HCT116 (cell line): ENCODE data around the gene TMEM212. TPM values are rescaled to one million over a fixed set of nuclear protein-coding genes. Genes with fewer than 3 reads are reported as not detected.

ENCODE experiments used
- ATAC-seq: fragments of 200-7000 bp; cut with Tn5 transposase; 2 replicates; pipeline ENCODE4 v1.9.1; 2020; ENCODE audit warnings: mild to moderate bottlenecking, moderate library complexity
- BruUV-seq: library from RNA; stranded (reverse); fragments of 400-500 nt; replicated peaks from 2 replicates; lab custom pipeline; 2021; lab: Mats Ljungman, UMichigan
- CTCF ChIA-PET: fragments of 300-600 bp; sonication (Branson Sonifier 250); formaldehyde crosslinking; loops from one replicate; lab custom pipeline; 2021; ENCODE audit warnings: antibody characterized with exemption; lab: Charles Lee
- POLR2A ChIA-PET: fragments of 300-600, 350-600 bp; sonication (Branson Sonifier 250); formaldehyde crosslinking; loops from one replicate; lab custom pipeline; 2021; ENCODE audit warnings: antibody characterized with exemption; lab: Charles Lee
- RAD21 ChIA-PET, 2 experiments: fragments of 300-600 bp; sonication (Branson Sonifier 250); formaldehyde crosslinking; loops; one replicate each; lab custom pipeline; 2023; ENCODE audit warnings: low total read pairs in 2 of 2; ENCODE audit not compliant: uncharacterized antibody in 2 of 2, unreplicated experiment in 2 of 2, low non-redundant PET in 1 of 2; lab: Charles Lee
- DNase-seq: peaks from one replicate; pipeline ENCODE4 v3.0.0-alpha.2; 2010; ENCODE audit warnings: low read depth, low spot score
- H2AFZ ChIP-seq: fragments of 200-600 bp; shearing (Covaris generic), sonication (generic); 2 replicates; pipeline ENCODE4 v1.6.1; 2017; ENCODE audit warnings: low read depth, mixed run types, mixed read lengths, antibody characterized with exemption, low read length; ENCODE audit not compliant: poor library complexity, severe bottlenecking
- H3K27ac ChIP-seq: 2 replicates; pipeline ENCODE4 v1.5.1; 2012; ENCODE audit warnings: low read depth, low read length
- H3K27me3 ChIP-seq: fragments of 200-600 bp; sonication (generic); 2 replicates; pipeline ENCODE4 v1.6.1; 2016; ENCODE audit warnings: mixed run types, low read length, mixed read lengths; ENCODE audit not compliant: insufficient read depth
- H3K36me3 ChIP-seq, 2 experiments: fragments of 200-500 bp in 1 of 2; fragments of 200-600 bp in 1 of 2; sonication (Bioruptor generic) in 1 of 2; sonication (generic) in 1 of 2; 2 replicates each; pipeline versions ENCODE4 v1.5.1 to v1.6.1; 2014 to 2016; ENCODE audit warnings: low read length in 2 of 2, inconsistent platforms in 1 of 2, mixed read lengths in 1 of 2, mixed run types in 1 of 2; ENCODE audit not compliant: insufficient read depth in 2 of 2, control insufficient read depth in 1 of 2
- H3K4me1 ChIP-seq, 2 experiments: fragments of 200-600 bp in 1 of 2; sonication (generic) in 1 of 2; 2 replicates each; pipeline versions ENCODE4 v1.5.1 to v1.6.1; 2012 to 2017; ENCODE audit warnings: low read length in 2 of 2, inconsistent platforms in 1 of 2, mild to moderate bottlenecking in 1 of 2, mixed read lengths in 1 of 2, mixed run types in 1 of 2, moderate library complexity in 1 of 2; ENCODE audit not compliant: insufficient read depth in 2 of 2, control insufficient read depth in 1 of 2
- H3K4me2 ChIP-seq: fragments of 200-600 bp; sonication (generic); 2 replicates; pipeline ENCODE4 v1.6.1; 2017; ENCODE audit warnings: mixed run types, low read length, mixed read lengths
- H3K4me3 ChIP-seq, 2 experiments: fragments of 200-600 bp in 1 of 2; sonication (generic) in 1 of 2; replicated peaks in 1 of 2; 2 replicates each; pipeline ENCODE4 v1.5.1; 2011 to 2016; ENCODE audit warnings: low read length in 2 of 2, control low read depth in 1 of 2, low read depth in 1 of 2, mild to moderate bottlenecking in 1 of 2, mixed read lengths in 1 of 2, mixed run types in 1 of 2
- H3K79me2 ChIP-seq: fragments of 200-600 bp; sonication (generic); 2 replicates; pipeline ENCODE4 v1.6.1; 2017; ENCODE audit warnings: mild to moderate bottlenecking, mixed run types, low read length, moderate library complexity, mixed read lengths; ENCODE audit not compliant: insufficient read depth
- H3K9ac ChIP-seq: fragments of 200-600 bp; sonication (generic); 2 replicates; pipeline ENCODE4 v1.6.1; 2016; ENCODE audit warnings: low read length, mixed read lengths
- H3K9me2 ChIP-seq: fragments of 200-600 bp; sonication (generic), shearing (Covaris generic); 2 replicates; pipeline ENCODE4 v1.6.1; 2017; ENCODE audit warnings: mixed run types, mild to moderate bottlenecking, moderate library complexity; ENCODE audit not compliant: insufficient read depth
- H3K9me3 ChIP-seq, 2 experiments: fragments of 200-500 bp in 1 of 2; fragments of 200-600 bp in 1 of 2; sonication (Bioruptor generic) in 1 of 2; sonication (generic) in 1 of 2; 2 replicates each; pipeline ENCODE4 v1.6.1; 2014 to 2017; ENCODE audit warnings: low read length in 2 of 2, mixed read lengths in 2 of 2, inconsistent platforms in 1 of 2, low read depth in 1 of 2, mild to moderate bottlenecking in 1 of 2, mixed run types in 1 of 2, moderate library complexity in 1 of 2; ENCODE audit not compliant: control insufficient read depth in 1 of 2, insufficient read depth in 1 of 2
- H4K20me1 ChIP-seq: fragments of 200-600 bp; sonication (generic), shearing (Covaris generic); 2 replicates; pipeline ENCODE4 v1.6.1; 2017; ENCODE audit warnings: mixed run types, mild to moderate bottlenecking, moderate library complexity; ENCODE audit not compliant: insufficient read depth
- ATF3 ChIP-seq: IDR thresholded peaks from 2 replicates; pipeline ENCODE4 v1.6.1; 2012
- CEBPB ChIP-seq: IDR thresholded peaks from 2 replicates; pipeline ENCODE4 v1.6.1; 2012; ENCODE audit warnings: low read depth
- CTCF ChIP-seq, 3 experiments: fragments of 200-600 bp in 1 of 3; sonication (generic) in 1 of 3; IDR thresholded peaks in 2 of 3; conservative IDR thresholded peaks in 1 of 3; 2 replicates each; pipeline ENCODE4 v1.5.1; 2012 to 2017; ENCODE audit warnings: low read depth in 2 of 3, low read length in 2 of 3, antibody characterized with exemption in 1 of 3, borderline replicate concordance in 1 of 3, control low read depth in 1 of 3, mild to moderate bottlenecking in 1 of 3, mixed read lengths in 1 of 3, mixed run types in 1 of 3, moderate library complexity in 1 of 3; ENCODE audit not compliant: insufficient read depth in 1 of 3
- EGR1 ChIP-seq: IDR thresholded peaks from 2 replicates; pipeline ENCODE4 v1.6.1; 2012; ENCODE audit warnings: low read depth
- EZH2 ChIP-seq: fragments of 200-600 bp; sonication (generic); IDR thresholded peaks from 2 replicates; pipeline ENCODE4 v1.6.1; 2017; ENCODE audit warnings: antibody characterized with exemption, mixed run types
- EZH2phosphoT487 ChIP-seq: fragments of 200-600 bp; IDR thresholded peaks from 2 replicates; pipeline ENCODE4 v1.6.1; 2018; ENCODE audit warnings: antibody characterized with exemption, borderline replicate concordance
- MAX ChIP-seq: IDR thresholded peaks from 2 replicates; pipeline ENCODE4 v1.6.1; 2012
- POLR2A ChIP-seq: IDR thresholded peaks from 2 replicates; pipeline ENCODE4 v1.7.0; 2011; ENCODE audit warnings: borderline replicate concordance; ENCODE audit not compliant: insufficient read depth, insufficient read length; ENCODE audit errors: extremely low read depth
- POLR2AphosphoS5 ChIP-seq: IDR thresholded peaks from 2 replicates; pipeline ENCODE4 v1.6.1; 2011; ENCODE audit warnings: mild to moderate bottlenecking, low read depth, low read length, moderate library complexity
- RAD21 ChIP-seq: IDR thresholded peaks from 2 replicates; pipeline ENCODE4 v1.6.1; 2012; ENCODE audit warnings: low read depth, mild to moderate bottlenecking
- SRF ChIP-seq: IDR thresholded peaks from 2 replicates; pipeline ENCODE4 v1.6.1; 2012; ENCODE audit warnings: low read depth
- ZBTB33 ChIP-seq: IDR thresholded peaks from 2 replicates; pipeline ENCODE4 v1.6.1; 2011; ENCODE audit warnings: mild to moderate bottlenecking, low read length, moderate library complexity; ENCODE audit not compliant: insufficient replicate concordance; ENCODE audit errors: extremely low read depth
- ZFX ChIP-seq: fragments of 450-650 bp; IDR thresholded peaks from 2 replicates; pipeline ENCODE4 v1.6.1; 2017
- intact Hi-C: fragments of 100-400 bp; cut with micrococcal nuclease; formaldehyde crosslinking; loops from 2 replicates; pipeline ENCODE4 v1.10.0; 2022
- total RNA-seq: library from RNA; stranded (reverse); gene quantifications from one replicate; pipeline ENCODE4 v1.2.1, GENCODE V29; 2021; ENCODE audit not compliant: unreplicated experiment

Gene TMEM212
- total RNA-seq, 1 experiment from 2014 or later, result not detected

GRCh38 chr3:171797265-171797679, 45.9 kb upstream of the TMEM212 start:
- intact Hi-C loops, result no loop called here
- H3K79me2 ChIP-seq, result no peaks in the 10 kb centered on the region
- no peak overlapping the region for H2AFZ ChIP-seq
- no peaks in the 10 kb centered on the region for H3K9me2 ChIP-seq
- no peak for TF ChIP-seq CEBPB
- TF ChIP-seq MAX, result no peak
- TF ChIP-seq ATF3, result no peak
- no peak for TF ChIP-seq EZH2phosphoT487
- TF ChIP-seq EZH2, result no peak
- no peak for TF ChIP-seq ZBTB33
- no peak for TF ChIP-seq EGR1
- no peak for TF ChIP-seq POLR2AphosphoS5
- TF ChIP-seq SRF, result no peak
- TF ChIP-seq POLR2A, result no peak
- no peak for TF ChIP-seq CTCF (IDR thresholded peaks at IDR 0.05 in 2 of 3, conservative IDR thresholded peaks at IDR 0.05 in 1 of 3; ENCODE audit: borderline replicate concordance in 1 of 3, insufficient read depth in 1 of 3, low read depth in 2 of 3, low read length in 2 of 3)
- TF ChIP-seq ZFX, result no peak
- no peak for TF ChIP-seq RAD21
- CTCF ChIA-PET, result no interaction called here
- RAD21 ChIA-PET, result no interaction called here
- ATAC-seq (no peak), DNase-seq (no peak)
- peaks cover 10 to 32% of the 10 kb centered on the region in 2 experiments; a peak in 3 of 4 replicates for H3K4me1 ChIP-seq
- H3K9ac ChIP-seq, result no peak overlapping the region
- H3K36me3 ChIP-seq, result no peaks in the 10 kb centered on the region
- H3K9me3 ChIP-seq, result no peaks in the 10 kb centered on the region
- POLR2A ChIA-PET, result no interaction called here
- H3K4me3 ChIP-seq, result no peak overlapping the region
- H4K20me1 ChIP-seq, result no peaks in the 10 kb centered on the region
- no peak overlapping the region for H3K4me2 ChIP-seq
- BruUV-seq, result no TSS peak
- no peak overlapping the region for H3K27ac ChIP-seq
- H3K27me3 ChIP-seq, result no peaks in the 10 kb centered on the region
